CD4-positive, alpha-beta T cell treated with Interleukin-12 subunit alpha and Interleukin-12 subunit beta, for 1 hour (primary cell): ENCODE data around the gene PTPRN2.
"Not testable (repeated sequence)": the region's sequence is repeated elsewhere in the genome, so short reads cannot be mapped to it uniquely, and the experiment has no call there.

Experiments
- DNase-seq: peaks from one replicate; pipeline ENCODE4 v3.0.0-alpha.2; 2020

PTPRN2 gene

DNA sequence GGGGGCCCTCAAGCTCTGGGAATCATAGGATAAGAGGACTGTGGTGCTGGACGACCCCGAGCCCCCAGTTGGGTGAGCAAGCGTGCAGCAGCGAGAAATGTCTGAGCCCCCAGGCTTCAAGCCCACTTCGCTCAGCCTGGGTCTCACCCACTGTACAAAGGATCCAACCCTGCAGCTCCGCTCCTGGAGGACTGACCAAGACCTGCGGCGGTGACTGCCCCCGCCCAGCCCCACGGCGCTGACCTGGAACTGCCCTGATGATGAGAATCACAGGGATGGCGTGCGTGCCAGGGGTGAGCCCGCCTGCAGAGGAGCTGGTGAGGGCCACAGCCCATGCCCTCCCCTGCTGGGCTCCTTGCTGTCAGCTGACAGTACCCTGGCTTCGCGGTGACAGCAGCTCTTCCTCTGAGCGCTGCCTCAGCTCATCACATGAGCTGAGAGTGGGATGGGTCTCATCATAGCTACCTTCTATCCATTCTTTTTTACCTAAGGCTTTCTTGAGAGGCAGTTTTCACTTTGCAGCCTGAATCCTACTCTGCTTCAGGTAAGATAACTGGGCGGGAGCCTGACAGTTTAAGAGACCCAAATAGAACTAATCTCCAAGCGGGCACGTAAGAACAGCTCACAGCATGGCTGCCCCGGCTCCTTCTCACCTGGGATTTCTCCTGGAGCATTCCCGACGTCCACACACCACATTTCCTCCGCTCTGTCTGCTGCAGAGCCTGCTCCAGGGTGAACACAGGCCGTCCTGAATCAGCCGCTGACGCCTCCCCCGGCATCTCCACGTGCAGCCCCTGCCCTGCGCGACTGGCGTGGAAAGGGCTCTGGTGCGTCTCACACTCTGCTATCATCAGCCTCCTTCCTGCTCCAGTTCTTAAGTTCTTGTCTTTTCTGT, 329.9 kb downstream of the PTPRN2 start:
- no peak for DNase-seq

DNA sequence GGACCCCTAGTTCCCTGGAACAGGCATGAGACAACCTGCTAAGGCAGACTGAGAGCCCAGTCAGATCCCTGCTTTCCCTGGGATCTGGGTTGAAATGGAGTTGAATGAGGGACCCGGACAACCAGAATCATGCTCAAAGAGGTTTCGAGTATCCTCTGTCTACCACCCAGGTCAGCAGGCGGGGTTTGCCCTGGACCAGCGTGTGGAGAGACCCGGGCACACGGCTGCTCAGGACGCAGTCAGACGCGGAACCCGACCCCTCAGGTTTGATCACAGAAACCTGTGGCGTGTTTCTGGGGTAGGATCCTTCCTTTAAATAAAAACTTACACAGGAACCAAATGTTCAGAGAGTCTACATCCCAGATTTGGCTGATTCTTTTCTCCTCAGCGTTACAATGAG, 330.6 kb downstream of the PTPRN2 start:
- DNase-seq, result no peak

GRCh38 chr7:158256091-158256816, 331.4 kb downstream of the PTPRN2 start:
- no peak for DNase-seq

DNA sequence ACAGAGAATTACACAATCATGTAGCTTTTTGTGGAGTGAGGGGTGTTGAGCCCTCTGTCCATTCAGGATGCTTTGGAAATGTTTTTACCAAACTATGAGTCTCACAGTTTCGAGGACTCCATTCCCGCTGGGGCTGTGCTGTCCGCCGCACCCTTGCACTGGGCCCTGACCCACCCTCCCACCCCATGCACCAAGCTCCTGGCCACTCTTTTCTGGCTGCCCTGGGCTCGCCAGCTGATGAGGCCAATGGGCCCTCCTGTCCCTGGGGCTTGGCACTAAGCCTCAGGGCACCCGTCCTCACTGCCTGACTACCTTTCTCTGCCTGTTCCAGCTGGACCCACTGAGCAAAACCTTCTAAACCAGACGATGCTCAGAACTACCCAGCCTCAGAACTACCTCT, 332.1 kb downstream of the PTPRN2 start:
- DNase-seq, result no peak

DNA sequence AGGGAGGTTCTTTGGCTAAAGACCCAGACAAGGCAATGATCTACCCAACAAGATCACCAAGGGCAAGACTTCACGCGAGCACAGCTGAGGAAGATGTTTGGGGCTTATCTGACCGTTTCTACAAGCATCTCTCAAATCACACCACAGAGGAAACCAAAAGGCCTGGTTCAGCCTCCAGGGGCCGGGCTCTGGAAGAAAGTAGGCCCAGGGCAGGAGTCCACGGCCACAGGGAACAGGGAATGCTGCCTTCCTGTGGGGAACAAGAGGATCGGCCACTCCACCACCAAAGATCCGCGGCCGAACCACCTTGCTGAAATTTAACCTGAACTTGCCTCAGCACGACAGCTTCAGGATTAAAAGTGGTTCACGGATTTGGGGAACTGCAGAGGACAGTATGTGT, 332.5 kb downstream of the PTPRN2 start:
- no peak for DNase-seq

GRCh38 chr7:158253670-158254045, 334.0 kb downstream of the PTPRN2 start:
- not testable (repeated sequence) for DNase-seq

DNA sequence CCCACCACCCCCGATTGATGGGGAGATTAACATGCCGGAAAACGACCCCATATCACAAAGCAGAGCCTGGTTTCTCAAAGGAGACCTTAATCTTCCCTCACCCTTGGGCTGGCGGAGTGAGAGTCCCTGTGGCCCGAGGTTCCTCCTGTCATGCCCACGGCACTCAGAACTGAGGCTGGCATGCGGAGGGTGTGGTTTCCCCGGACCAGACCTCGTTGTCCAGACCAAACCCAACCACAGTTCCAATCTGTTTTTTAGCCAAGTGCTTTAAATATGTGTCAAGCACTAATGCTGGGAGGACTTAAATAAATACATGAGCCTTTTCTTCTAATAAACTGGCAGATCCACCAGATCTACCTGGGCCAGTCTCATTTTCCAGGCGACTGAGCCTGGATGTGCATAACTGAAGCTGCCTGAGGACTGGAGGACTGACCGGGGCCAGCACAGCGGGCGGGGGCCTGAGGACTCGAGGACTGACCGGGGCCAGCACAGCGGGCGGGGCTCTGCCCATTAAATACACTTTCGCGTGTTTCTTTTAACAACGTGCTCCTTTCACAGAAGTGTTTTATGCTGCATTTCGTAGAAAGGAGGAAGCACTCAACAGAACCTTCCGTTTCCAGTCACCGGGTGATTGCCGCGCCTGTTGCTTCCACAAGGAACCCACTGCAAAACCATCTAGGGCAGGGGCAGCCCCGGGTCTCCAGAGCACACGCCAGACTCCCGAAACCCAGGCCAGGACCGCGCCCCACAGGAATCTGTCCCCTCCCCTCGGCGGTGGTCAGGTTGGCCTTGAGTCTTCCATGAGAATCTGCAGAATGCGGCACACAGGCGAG, 334.6 kb downstream of the PTPRN2 start:
- no peak for DNase-seq

GRCh38 chr7:158252081-158252836, 335.4 kb downstream of the PTPRN2 start:
- no peak for DNase-seq

GRCh38 chr7:158251061-158251965, 336.3 kb downstream of the PTPRN2 start:
- no peak for DNase-seq

DNA sequence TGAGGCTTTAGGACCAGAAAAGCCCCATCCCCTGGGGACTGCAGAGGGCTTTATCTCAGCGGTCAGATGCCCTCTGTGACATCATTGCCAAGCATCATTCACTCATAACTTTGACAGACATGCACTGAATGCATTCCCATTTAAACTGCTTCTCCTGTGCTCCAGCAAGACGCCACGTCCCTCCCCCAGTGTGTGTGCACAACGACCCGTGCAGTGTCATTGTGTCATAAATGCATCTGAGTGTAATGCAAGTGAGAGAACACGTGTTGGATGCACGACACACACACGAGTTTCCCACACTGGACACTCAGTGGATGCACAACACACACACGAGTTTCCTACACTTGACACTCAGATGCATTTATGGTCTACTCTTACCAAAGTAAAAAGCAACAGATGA, 337.9 kb downstream of the PTPRN2 start:
- no peak for DNase-seq

- no peak for DNase-seq
These were observed 338.8 kb downstream of the PTPRN2 start for GRCh38 chr7:158248816-158249215.

DNA sequence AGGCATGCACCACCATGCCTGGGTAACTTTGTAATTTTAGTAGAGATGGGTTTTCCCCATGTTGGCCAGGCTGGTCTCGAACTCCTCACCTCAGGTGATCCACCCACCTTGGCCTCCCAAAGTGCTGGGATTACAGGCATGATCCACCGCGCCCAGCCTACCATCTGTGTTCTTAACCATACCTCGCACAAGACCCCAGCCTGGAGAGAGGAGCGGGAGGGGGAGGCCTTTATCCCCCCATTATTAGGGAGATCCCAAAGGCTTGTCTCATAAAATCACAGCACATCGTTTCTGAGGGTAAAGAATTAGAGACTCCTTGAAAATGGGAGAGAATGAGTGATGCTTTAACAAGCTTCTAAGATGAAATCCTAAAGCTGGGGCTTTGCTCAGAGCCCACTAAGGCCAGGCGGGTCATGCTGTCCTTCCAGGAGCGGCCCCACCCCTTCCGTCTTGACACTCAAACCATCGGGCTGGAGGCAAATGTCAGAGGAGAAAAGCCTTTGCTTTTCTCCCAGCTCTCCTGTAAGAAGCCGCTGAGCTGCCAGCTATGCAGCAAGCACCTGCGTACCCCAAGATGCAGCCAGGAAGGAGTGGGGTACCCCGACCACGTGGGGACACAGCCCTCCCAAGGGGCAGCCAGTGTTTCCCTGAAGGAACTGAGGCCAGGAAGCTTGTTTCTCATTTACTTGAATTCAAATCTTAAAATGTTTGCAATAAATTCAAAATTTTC, 339.7 kb downstream of the PTPRN2 start:
- no peak for DNase-seq

DNA sequence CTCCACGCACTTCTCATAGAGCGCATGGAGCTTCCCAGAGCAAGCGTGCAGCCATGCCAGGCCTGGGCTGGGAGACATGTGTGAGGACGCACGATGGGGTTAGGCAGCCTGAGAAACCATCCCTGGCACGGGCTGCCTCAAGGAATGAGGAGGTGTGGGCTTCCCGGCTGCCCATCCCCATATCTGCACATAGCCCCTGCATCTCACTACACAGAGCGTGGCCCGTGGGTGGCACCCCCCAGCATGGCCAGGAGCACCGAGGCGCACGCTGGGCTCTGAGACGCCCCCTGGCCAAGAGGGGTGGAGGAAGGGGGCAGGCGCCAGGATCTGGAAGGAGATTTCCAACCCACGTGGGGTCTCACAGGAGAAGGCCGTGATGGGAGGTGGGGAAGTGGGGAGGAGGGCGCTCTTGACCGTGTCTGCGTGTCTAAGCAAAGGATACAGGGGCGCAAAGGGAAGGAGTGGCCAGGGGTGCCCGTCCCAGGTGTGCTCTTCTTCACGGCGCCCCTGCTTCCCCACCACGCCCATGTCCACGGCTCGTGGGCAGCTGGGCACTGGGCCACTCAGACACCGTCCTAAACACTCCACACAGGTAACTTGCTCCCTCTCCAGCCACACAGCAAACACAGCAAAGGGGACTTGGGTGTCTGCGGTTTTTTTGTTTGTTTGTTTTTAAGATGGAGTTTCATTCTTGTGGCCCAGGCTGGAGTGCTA, 340.5 kb downstream of the PTPRN2 start:
- no peak for DNase-seq

DNA sequence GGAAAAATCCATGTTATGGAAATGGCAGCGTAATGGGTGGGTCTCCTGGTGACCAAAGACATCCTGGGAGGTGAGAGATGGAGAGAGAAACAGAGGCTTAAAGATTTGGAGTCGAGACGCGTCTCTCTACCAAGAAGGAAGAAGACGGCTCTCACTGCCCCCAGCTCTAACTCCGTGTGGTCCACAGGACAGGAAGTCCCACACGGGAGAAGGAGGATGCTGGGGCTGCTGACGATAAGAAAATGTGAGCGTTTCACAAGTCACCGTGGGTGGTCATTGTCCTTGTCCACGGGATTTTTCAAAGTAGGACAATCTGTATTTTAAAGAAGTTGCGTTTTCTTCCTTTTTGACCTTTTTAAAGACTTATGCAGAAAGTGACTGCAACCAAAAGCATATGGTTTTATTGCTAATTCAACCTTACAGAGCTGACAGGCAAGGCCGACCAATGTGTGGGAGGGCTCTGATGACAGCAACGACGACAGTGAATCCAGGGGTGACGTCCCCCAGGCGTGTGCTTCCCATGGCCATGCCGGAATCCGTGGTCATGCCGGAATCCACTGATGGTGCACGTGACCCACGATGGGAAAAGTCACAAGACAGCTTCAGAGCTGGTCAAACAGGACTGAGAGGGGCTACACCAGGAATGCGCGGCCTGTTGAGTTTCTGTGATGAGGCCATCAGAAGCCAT, 341.2 kb downstream of the PTPRN2 start:
- DNase-seq, result no peak

DNA sequence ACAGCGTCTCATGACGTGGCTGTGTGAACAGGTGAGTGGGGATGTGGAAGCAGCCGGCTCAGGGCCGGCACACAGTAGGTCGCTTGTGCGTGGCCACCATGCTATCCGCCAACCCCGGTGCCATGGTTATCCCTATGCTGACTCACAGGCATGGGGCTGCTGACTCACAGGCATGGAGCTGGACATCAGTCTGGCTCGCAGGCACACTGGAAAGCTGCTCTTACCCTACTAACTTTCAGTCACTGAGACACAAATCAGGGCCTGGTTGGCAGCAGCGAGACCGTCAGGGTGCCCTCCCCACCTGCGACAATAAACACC, 341.9 kb downstream of the PTPRN2 start:
- DNase-seq, result no peak

DNA sequence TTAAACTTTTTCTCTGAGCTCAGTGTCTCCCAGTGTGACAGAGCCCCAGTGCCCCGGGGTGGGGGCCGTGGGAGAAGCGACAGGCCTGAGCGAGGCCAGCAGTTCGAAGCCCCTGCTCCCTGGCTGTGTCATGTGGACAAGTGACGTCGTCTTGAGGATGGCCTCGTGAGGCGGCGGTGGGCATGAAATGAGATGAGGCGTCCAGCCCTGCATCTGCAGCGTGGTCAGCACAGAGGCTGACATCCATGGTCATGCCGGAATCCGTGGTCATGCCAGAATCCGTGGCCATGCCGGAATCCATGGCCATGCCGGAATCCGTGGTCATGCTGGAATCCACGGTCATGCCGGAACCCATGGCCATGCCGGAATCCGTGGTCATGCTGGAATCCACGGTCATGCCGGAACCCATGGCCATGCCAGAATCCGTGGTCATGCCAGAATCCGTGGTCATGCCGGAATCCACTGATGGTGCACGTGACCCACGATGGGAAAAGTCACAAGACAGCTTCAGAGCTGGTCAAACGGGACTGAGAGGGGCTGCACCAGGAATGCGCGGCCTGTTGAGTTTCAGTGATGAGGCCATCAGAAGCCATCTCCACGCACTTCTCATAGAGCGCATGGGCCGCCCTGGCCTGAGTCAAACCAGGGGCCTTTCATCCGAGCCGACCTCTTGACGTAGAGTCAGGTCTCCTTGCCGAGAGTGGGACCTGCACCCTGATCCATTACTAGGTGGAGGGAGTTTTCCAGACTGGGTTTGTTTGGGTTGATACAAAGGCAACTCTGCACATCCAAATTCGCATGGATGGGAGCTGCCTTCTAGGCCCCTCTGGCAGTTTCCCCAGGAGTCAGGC, 342.5 kb downstream of the PTPRN2 start:
- DNase-seq, result no peak

DNA sequence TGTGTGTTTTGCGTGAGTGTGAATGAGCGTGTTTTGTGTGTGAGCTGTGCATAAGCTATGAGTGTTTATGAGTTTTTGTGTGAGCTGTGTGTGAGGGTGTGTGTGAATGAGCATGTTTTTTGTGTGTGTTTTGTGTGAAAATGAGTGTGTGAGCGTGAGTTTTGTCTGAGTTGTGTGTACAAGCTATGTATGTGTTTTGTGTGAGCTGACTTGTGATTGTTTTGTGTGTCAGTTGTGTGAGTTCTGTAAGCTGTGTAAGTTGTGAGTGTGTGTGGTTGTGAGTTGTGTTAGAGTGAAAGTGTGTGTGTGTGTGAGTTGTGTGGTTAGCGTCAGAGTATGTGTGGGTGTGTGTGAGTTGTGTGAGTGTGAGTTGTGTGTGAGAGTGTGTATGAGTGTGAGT, 343.2 kb downstream of the PTPRN2 start:
- no peak for DNase-seq

GRCh38 chr7:158241919-158242318, 345.7 kb downstream of the PTPRN2 start:
- no peak for DNase-seq

- DNase-seq, result no peak
These were observed 346.8 kb downstream of the PTPRN2 start for GRCh38 chr7:158240801-158241200.
